ENCODE results near the gene AKIRIN2.

DNA sequence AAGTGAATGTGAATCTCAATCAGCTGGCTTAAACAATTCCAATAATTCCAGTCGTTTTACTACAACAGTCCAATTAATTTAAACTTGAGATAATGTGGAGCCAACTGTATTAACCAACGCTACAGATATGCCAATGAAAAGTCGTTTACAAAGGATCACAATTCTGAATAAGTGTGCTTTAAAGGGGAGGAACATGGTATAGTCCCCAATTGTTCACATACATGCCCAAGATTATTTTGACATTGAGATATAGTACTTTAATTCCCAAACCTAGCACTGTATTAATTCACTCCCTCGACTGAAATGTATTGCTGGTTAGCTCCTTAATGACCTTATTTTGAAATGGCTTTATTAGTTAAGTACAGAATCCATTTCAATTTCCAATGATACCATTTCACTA is 2.5 kb downstream of the AKIRIN2 start:
- TF ChIP-seq, protein P1, sequence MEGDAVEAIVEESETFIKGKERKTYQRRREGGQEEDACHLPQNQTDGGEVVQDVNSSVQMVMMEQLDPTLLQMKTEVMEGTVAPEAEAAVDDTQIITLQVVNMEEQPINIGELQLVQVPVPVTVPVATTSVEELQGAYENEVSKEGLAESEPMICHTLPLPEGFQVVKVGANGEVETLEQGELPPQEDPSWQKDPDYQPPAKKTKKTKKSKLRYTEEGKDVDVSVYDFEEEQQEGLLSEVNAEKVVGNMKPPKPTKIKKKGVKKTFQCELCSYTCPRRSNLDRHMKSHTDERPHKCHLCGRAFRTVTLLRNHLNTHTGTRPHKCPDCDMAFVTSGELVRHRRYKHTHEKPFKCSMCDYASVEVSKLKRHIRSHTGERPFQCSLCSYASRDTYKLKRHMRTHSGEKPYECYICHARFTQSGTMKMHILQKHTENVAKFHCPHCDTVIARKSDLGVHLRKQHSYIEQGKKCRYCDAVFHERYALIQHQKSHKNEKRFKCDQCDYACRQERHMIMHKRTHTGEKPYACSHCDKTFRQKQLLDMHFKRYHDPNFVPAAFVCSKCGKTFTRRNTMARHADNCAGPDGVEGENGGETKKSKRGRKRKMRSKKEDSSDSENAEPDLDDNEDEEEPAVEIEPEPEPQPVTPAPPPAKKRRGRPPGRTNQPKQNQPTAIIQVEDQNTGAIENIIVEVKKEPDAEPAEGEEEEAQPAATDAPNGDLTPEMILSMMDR (optimal IDR thresholded peaks at IDR 0.05 in 1 of 3, IDR thresholded peaks at IDR 0.05 in 1 of 3, conservative IDR thresholded peaks at IDR 0.05 in 1 of 3; ENCODE audit: extremely low read depth in 1 of 3, insufficient read depth in 2 of 3, low read length in 3 of 3) = no peak
- no peak for TF ChIP-seq EZH2 (IDR thresholded peaks at IDR 0.05; ENCODE audit: low read length)

All from keratinocyte (primary cell).